HS-5 (cell line): ENCODE results near the gene CPNE9.

ENCODE experiments used
- DNase-seq: peaks from one replicate; pipeline ENCODE4 v3.0.0-alpha.2; 2012; ENCODE audit warnings: low read depth

CPNE9 gene

GRCh38 chr3:9686703-9687102 is 16.9 kb upstream of the CPNE9 start:
- DNase-seq = no peak

- no peak for DNase-seq
These were observed 16.1 kb upstream of the CPNE9 start for GRCh38 chr3:9687514-9687913.

- no peak for DNase-seq
These were observed 14.7 kb upstream of the CPNE9 start for GRCh38 chr3:9688961-9689360.

GRCh38 chr3:9689757-9690156 is 13.9 kb upstream of the CPNE9 start:
- DNase-seq = no peak

- DNase-seq = no peak
These were observed 12.9 kb upstream of the CPNE9 start for GRCh38 chr3:9690451-9691450.

- no peak for DNase-seq
These were observed 12.0 kb upstream of the CPNE9 start for GRCh38 chr3:9691636-9692035.

GRCh38 chr3:9692416-9692815 is 11.2 kb upstream of the CPNE9 start:
- DNase-seq = no peak

GRCh38 chr3:9695345-9695744 is 8.3 kb upstream of the CPNE9 start:
- no peak for DNase-seq

- DNase-seq = no peak
These were observed 7.9 kb upstream of the CPNE9 start for GRCh38 chr3:9695746-9696145.

GRCh38 chr3:9696480-9697220 is 7.0 kb upstream of the CPNE9 start:
- DNase-seq = no peak

- DNase-seq = no peak
These were observed 5.7 kb upstream of the CPNE9 start for GRCh38 chr3:9697892-9698291.

- DNase-seq = no peak
These were observed 5.3 kb upstream of the CPNE9 start for GRCh38 chr3:9698293-9698692.

- no peak for DNase-seq
These were observed 3.1 kb upstream of the CPNE9 start for GRCh38 chr3:9700536-9700935.

GRCh38 chr3:9701006-9701405 is 2.6 kb upstream of the CPNE9 start:
- no peak for DNase-seq

- DNase-seq = no peak
These were observed 1.9 kb upstream of the CPNE9 start for GRCh38 chr3:9701711-9702110.

GRCh38 chr3:9703240-9703639 is 393 bp upstream of the CPNE9 start:
- DNase-seq = no peak

GRCh38 chr3:9704347-9705322 is 1.0 kb downstream of the CPNE9 start:
- DNase-seq = no peak

GRCh38 chr3:9710174-9710739 is 6.6 kb downstream of the CPNE9 start:
- no peak for DNase-seq

GRCh38 chr3:9712415-9712814 is 8.8 kb downstream of the CPNE9 start:
- DNase-seq = no peak

- DNase-seq = no peak
These were observed 9.5 kb downstream of the CPNE9 start for GRCh38 chr3:9713142-9713541.

GRCh38 chr3:9715136-9715535 is 11.5 kb downstream of the CPNE9 start:
- no peak for DNase-seq
